Measurements from ENCODE around the gene POLR2H.

POLR2H gene

DNA sequence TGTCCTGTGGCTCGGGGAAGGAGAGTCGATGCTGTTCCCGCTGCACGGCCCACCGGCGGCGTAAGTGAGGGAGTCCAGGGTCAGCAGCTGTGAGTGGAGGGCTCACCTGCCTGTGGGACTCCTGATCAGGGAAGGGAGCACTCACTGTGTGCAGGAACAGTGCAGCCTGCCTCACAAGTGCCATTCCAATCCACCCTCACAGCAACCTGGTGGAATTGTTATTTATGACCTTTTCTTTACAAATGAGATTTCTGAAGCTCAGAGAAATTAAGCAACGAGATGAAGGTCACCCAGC lies 27.4 kb downstream of the POLR2H start:
- no peaks in the 10 kb centered on the region for H3K79me2 ChIP-seq (ENCODE audit: control insufficient read depth, low read length)
- no peak overlapping the region for H3K27ac ChIP-seq (ENCODE audit: low read depth, low read length)
- H3K4me3 ChIP-seq (ENCODE audit: low read length): no peak overlapping the region
- H3K9me2 ChIP-seq (replicated peaks; ENCODE audit: control insufficient read depth, low read length): no peaks in the 10 kb centered on the region
- no peaks in the 10 kb centered on the region for H3K4me1 ChIP-seq (ENCODE audit: control insufficient read depth, low read length)
- peaks cover 9% of the 10 kb centered on the region for H3K27me3 ChIP-seq (ENCODE audit: control insufficient read depth, low read length)
- no peaks in the 10 kb centered on the region for H4K20me1 ChIP-seq (ENCODE audit: control insufficient read depth, insufficient read depth, low read depth, low read length)
- no peaks in the 10 kb centered on the region for H3K36me3 ChIP-seq (ENCODE audit: control insufficient read depth, low read length)
- no peaks in the 10 kb centered on the region for H3F3A ChIP-seq (ENCODE audit: control insufficient read depth, insufficient read depth)
- TF ChIP-seq, protein P1, sequence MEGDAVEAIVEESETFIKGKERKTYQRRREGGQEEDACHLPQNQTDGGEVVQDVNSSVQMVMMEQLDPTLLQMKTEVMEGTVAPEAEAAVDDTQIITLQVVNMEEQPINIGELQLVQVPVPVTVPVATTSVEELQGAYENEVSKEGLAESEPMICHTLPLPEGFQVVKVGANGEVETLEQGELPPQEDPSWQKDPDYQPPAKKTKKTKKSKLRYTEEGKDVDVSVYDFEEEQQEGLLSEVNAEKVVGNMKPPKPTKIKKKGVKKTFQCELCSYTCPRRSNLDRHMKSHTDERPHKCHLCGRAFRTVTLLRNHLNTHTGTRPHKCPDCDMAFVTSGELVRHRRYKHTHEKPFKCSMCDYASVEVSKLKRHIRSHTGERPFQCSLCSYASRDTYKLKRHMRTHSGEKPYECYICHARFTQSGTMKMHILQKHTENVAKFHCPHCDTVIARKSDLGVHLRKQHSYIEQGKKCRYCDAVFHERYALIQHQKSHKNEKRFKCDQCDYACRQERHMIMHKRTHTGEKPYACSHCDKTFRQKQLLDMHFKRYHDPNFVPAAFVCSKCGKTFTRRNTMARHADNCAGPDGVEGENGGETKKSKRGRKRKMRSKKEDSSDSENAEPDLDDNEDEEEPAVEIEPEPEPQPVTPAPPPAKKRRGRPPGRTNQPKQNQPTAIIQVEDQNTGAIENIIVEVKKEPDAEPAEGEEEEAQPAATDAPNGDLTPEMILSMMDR (IDR thresholded peaks at IDR 0.05; ENCODE audit: low read depth, low read length, poor library complexity, severe bottlenecking): no peak
- TF ChIP-seq EZH2phosphoT487 (IDR thresholded peaks at IDR 0.05; ENCODE audit: borderline replicate concordance, low read length): no peak
- no peak overlapping the region for H3K4me2 ChIP-seq (ENCODE audit: low read length)
- no peaks in the 10 kb centered on the region for H3K9me3 ChIP-seq (ENCODE audit: control insufficient read depth, insufficient read depth, low read length)

DNA sequence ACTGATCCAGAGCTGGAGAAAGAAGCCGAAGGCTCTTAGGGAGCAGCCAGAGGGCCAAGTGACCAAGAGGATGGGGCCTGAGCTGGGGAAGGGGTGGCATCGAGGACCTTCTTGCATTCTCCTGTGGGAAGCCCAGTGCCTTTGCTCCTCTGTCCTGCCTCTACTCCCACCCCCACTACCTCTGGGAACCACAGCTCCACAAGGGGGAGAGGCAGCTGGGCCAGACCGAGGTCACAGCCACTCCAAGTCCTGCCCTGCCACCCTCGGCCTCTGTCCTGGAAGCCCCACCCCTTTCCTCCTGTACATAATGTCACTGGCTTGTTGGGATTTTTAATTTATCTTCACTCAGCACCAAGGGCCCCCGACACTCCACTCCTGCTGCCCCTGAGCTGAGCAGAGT lies 27.9 kb downstream of the POLR2H start:
- Histone ChIP-seq H3F3A (ENCODE audit: control insufficient read depth, insufficient read depth) (no peaks in the 10 kb centered on the region), H3K79me2 (ENCODE audit: control insufficient read depth, low read length) (no peaks in the 10 kb centered on the region), H3K36me3 (ENCODE audit: control insufficient read depth, low read length) (no peaks in the 10 kb centered on the region), H3K27me3 (ENCODE audit: control insufficient read depth, low read length) (peaks cover 9% of the 10 kb centered on the region), H3K9me3 (ENCODE audit: control insufficient read depth, insufficient read depth, low read length) (no peaks in the 10 kb centered on the region), H3K4me2 (ENCODE audit: low read length) (no peak overlapping the region), H3K27ac (ENCODE audit: low read depth, low read length) (no peak overlapping the region), H3K9me2 (replicated peaks; ENCODE audit: control insufficient read depth, low read length) (no peaks in the 10 kb centered on the region), H3K4me1 (ENCODE audit: control insufficient read depth, low read length) (no peaks in the 10 kb centered on the region), H4K20me1 (ENCODE audit: control insufficient read depth, insufficient read depth, low read depth, low read length) (no peaks in the 10 kb centered on the region), H3K4me3 (ENCODE audit: low read length) (no peak overlapping the region)
- no peak for TF ChIP-seq EZH2phosphoT487 (IDR thresholded peaks at IDR 0.05; ENCODE audit: borderline replicate concordance, low read length)
- TF ChIP-seq, protein P1 (IDR thresholded peaks at IDR 0.05; ENCODE audit: low read depth, low read length, poor library complexity, severe bottlenecking): no peak

DNA sequence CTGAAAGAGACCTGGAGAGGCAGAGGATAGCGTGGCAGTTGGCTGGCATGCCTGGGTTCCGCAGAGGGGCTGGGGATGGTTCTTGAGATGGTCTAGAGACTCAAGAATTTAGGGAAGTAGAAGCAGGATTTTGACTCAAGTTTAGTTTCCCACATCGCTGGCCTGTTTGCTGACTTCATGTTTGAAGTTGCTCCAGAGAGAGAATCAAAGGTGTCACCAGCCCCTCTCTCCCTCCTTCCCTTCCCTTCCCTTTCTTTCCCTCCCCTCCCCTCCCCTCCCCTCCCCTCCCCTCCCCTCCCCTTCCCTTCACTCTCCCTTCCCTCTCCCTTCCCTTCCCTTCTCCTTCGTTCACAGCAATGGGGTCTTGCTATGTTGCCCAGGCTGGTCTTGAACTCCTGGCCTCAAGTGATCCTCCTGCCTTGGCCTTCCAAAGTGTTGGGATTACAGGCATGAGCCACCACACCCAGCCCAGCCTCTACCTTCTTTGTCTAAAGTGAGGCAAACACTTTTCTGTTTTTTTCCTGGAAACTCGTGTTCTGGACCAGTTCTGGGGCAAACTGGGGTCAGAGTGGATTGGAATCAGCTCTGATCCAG lies 28.5 kb downstream of the POLR2H start:
- Histone ChIP-seq H3K4me3 (ENCODE audit: low read length) (no peak overlapping the region), H3K4me2 (ENCODE audit: low read length) (no peak overlapping the region), H4K20me1 (ENCODE audit: control insufficient read depth, insufficient read depth, low read depth, low read length) (no peaks in the 10 kb centered on the region), H3K9me3 (ENCODE audit: control insufficient read depth, insufficient read depth, low read length) (no peaks in the 10 kb centered on the region), H3K36me3 (ENCODE audit: control insufficient read depth, low read length) (no peaks in the 10 kb centered on the region), H3K27ac (ENCODE audit: low read depth, low read length) (no peak overlapping the region), H3F3A (ENCODE audit: control insufficient read depth, insufficient read depth) (no peaks in the 10 kb centered on the region), H3K27me3 (ENCODE audit: control insufficient read depth, low read length) (peaks cover 9% of the 10 kb centered on the region), H3K4me1 (ENCODE audit: control insufficient read depth, low read length) (no peaks in the 10 kb centered on the region), H3K9me2 (replicated peaks; ENCODE audit: control insufficient read depth, low read length) (no peaks in the 10 kb centered on the region), H3K79me2 (ENCODE audit: control insufficient read depth, low read length) (no peaks in the 10 kb centered on the region)
- no peak for TF ChIP-seq EZH2phosphoT487 (IDR thresholded peaks at IDR 0.05; ENCODE audit: borderline replicate concordance, low read length)
- TF ChIP-seq, protein P1 (IDR thresholded peaks at IDR 0.05; ENCODE audit: low read depth, low read length, poor library complexity, severe bottlenecking): no peak

Data from DOHH2 (cell line).